Neuronal stem cell (in vitro differentiated cells): Measurements from ENCODE around the gene NTN1.

Experiments used
- DNase-seq: peaks from one replicate; pipeline ENCODE4 v3.0.0-alpha.2; 2013; ENCODE audit warnings: low spot score
- H2AFZ ChIP-seq: one replicate; pipeline ENCODE4 v1.6.1; 2013; ENCODE audit warnings: mild to moderate bottlenecking, low read length, inconsistent platforms
- H2AK5ac ChIP-seq: 2 replicates; pipeline ENCODE4 v1.6.1; 2013; ENCODE audit warnings: low read depth, mild to moderate bottlenecking, inconsistent platforms, low read length, moderate library complexity, mixed read lengths
- H2BK120ac ChIP-seq: 2 replicates; pipeline ENCODE4 v1.6.1; 2013; ENCODE audit warnings: low read depth, mild to moderate bottlenecking, inconsistent platforms, low read length, moderate library complexity, mixed read lengths
- H2BK12ac ChIP-seq: one replicate; pipeline ENCODE4 v1.6.1; 2013; ENCODE audit warnings: low read length, inconsistent platforms
- H2BK15ac ChIP-seq: 2 replicates; pipeline ENCODE4 v1.6.1; 2013; ENCODE audit warnings: mild to moderate bottlenecking, low read length, inconsistent platforms, mixed read lengths
- H2BK5ac ChIP-seq: one replicate; pipeline ENCODE4 v1.6.1; 2013; ENCODE audit warnings: inconsistent platforms, mild to moderate bottlenecking, low read length, moderate library complexity
- H3K14ac ChIP-seq: one replicate; pipeline ENCODE4 v1.6.1; 2013; ENCODE audit warnings: low read length, inconsistent platforms
- H3K18ac ChIP-seq: 2 replicates; pipeline ENCODE4 v1.6.1; 2013; ENCODE audit warnings: low read length, inconsistent platforms
- H3K23ac ChIP-seq: 2 replicates; pipeline ENCODE4 v1.6.1; 2013; ENCODE audit warnings: low read depth, mild to moderate bottlenecking, mixed read lengths, low read length, inconsistent platforms; ENCODE audit not compliant: poor library complexity
- H3K27ac ChIP-seq: replicated peaks from 3 replicates; pipeline ENCODE4 v1.5.1; 2013; ENCODE audit warnings: low read length, inconsistent platforms
- H3K27me3 ChIP-seq, 3 experiments: 2 replicates each; pipeline ENCODE4 v1.6.1; 2013; ENCODE audit warnings: low read length in 3 of 3, mild to moderate bottlenecking in 2 of 3, inconsistent platforms in 1 of 3, low read depth in 1 of 3, mixed read lengths in 1 of 3, moderate library complexity in 1 of 3; ENCODE audit not compliant: control insufficient read depth in 3 of 3, insufficient read depth in 3 of 3
- H3K36me3 ChIP-seq, 2 donors: replicated peaks in 1 of 2; 2 replicates each; pipeline ENCODE4 v1.6.1; 2013; ENCODE audit warnings: low read length in 2 of 2; ENCODE audit not compliant: control insufficient read depth in 2 of 2, insufficient read depth in 2 of 2
- H3K4ac ChIP-seq: 2 replicates; pipeline ENCODE4 v1.6.1; 2013; ENCODE audit warnings: inconsistent platforms, mild to moderate bottlenecking, low read length, moderate library complexity
- H3K4me1 ChIP-seq, 2 donors: 1 replicate in 1 of 2; 2 replicates in 1 of 2; pipeline ENCODE4 v1.6.1; 2013; ENCODE audit warnings: low read length in 2 of 2, low read depth in 1 of 2; ENCODE audit not compliant: control insufficient read depth in 2 of 2, insufficient read depth in 1 of 2
- H3K4me2 ChIP-seq: one replicate; pipeline ENCODE4 v1.6.1; 2013; ENCODE audit warnings: mild to moderate bottlenecking, low read length, inconsistent platforms; ENCODE audit not compliant: insufficient read depth, poor library complexity, severe bottlenecking
- H3K4me3 ChIP-seq, 2 donors: 2 replicates each; pipeline ENCODE4 v1.5.1; 2013; ENCODE audit warnings: low read length in 2 of 2, mild to moderate bottlenecking in 2 of 2, inconsistent platforms in 1 of 2, moderate library complexity in 1 of 2
- H3K79me1 ChIP-seq: one replicate; pipeline ENCODE4 v1.6.1; 2013; ENCODE audit warnings: low read depth, mild to moderate bottlenecking, inconsistent platforms, low read length, moderate library complexity
- H3K9ac ChIP-seq: one replicate; pipeline ENCODE4 v1.6.1; 2013; ENCODE audit warnings: mild to moderate bottlenecking, low read depth, low read length, inconsistent platforms; ENCODE audit not compliant: poor library complexity
- H3K9me3 ChIP-seq, 2 donors: replicated peaks in 1 of 2; 2 replicates each; pipeline versions ENCODE3 to v1.6.1; 2013; ENCODE audit warnings: low read length in 2 of 2, mild to moderate bottlenecking in 2 of 2, inconsistent platforms in 1 of 2, low read depth in 1 of 2, mixed read lengths in 1 of 2, moderate library complexity in 1 of 2; ENCODE audit not compliant: control insufficient read depth in 2 of 2, insufficient read depth in 1 of 2
- H4K8ac ChIP-seq: one replicate; pipeline ENCODE4 v1.6.1; 2013; ENCODE audit warnings: low read depth, mild to moderate bottlenecking, inconsistent platforms, low read length, moderate library complexity
- H4K91ac ChIP-seq: one replicate; pipeline ENCODE4 v1.6.1; 2013; ENCODE audit warnings: low read length, low read depth, mild to moderate bottlenecking, inconsistent platforms; ENCODE audit not compliant: poor library complexity
- WGBS, 2 donors: extraction: QIAGEN DNeasy Blood & Tissue Kit; methylation state at CpG; one replicate each; pipeline ENCODE4 v1.1.7; 2013; ENCODE audit warnings: missing lambda C conversion rate in 2 of 2, mixed read lengths in 1 of 2; ENCODE audit not compliant: insufficient read length in 2 of 2, insufficient replicate concordance in 1 of 2; ENCODE audit errors: extremely low coverage in 2 of 2; 5-methylcytosine and 5-hydroxymethylcytosine counted together

NTN1 gene

DNA sequence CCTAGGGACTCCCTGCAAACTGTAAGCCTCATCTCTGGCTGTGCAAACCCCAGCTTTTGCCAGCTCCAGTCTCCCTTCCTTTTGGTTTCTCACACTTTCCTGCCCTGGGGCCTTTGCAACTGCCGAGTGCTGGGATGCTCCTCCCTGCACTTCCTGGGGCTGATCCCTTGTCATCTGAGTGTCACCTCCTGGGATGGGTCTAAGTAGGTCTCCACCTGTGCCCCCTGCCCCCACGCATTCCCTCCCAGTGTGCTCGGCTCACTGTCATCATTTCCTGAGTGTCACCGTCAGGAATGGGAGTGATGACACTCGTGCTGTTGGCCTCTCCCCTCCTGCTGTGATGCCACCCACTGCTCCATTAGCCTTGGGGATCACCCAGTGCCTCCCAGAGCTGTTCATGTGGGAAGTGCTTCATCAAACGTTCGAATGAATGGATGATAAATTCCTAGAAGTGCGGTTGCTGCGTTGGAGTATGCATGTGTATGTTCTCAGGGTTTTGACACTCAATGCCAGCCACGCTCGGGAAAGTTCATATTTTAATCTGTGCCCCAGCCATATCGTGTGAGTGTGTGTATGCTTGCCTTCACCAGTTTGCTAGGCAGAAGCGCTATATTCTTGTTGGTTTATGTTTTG, 189.9 kb downstream of the NTN1 start:
- H2BK12ac ChIP-seq: no peak overlapping the region
- H3K4me2 ChIP-seq: no peak overlapping the region
- H3K36me3 ChIP-seq: no peaks in the 10 kb centered on the region
- H3K23ac ChIP-seq: no peak overlapping the region
- no peak overlapping the region for H3K14ac ChIP-seq
- no peak overlapping the region for H4K91ac ChIP-seq
- DNase-seq: no peak
- H2AK5ac ChIP-seq: no peak overlapping the region
- peaks cover 4 to 12% of the 10 kb centered on the region in 2 donors for H3K9me3 ChIP-seq
- no peaks in the 10 kb centered on the region for H3K79me1 ChIP-seq
- peaks cover 0 to 4% of the 10 kb centered on the region in 2 donors for H3K4me1 ChIP-seq
- H3K18ac ChIP-seq: no peak overlapping the region
- no peak overlapping the region for H4K8ac ChIP-seq
- no peak overlapping the region for H3K9ac ChIP-seq
- no CpG with 5 or more reads among the region's 13 CpGs for WGBS, 2 donors
- H2BK5ac ChIP-seq: no peak overlapping the region
- H2BK120ac ChIP-seq: no peak overlapping the region
- H3K4me3 ChIP-seq: no peak overlapping the region
- no peak overlapping the region for H2BK15ac ChIP-seq
- no peak overlapping the region for H2AFZ ChIP-seq
- H3K27ac ChIP-seq: no peak overlapping the region
- peaks cover 0 to 45% (median 0%) of the 10 kb centered on the region in 3 experiments for H3K27me3 ChIP-seq
- H3K4ac ChIP-seq: no peak overlapping the region

DNA sequence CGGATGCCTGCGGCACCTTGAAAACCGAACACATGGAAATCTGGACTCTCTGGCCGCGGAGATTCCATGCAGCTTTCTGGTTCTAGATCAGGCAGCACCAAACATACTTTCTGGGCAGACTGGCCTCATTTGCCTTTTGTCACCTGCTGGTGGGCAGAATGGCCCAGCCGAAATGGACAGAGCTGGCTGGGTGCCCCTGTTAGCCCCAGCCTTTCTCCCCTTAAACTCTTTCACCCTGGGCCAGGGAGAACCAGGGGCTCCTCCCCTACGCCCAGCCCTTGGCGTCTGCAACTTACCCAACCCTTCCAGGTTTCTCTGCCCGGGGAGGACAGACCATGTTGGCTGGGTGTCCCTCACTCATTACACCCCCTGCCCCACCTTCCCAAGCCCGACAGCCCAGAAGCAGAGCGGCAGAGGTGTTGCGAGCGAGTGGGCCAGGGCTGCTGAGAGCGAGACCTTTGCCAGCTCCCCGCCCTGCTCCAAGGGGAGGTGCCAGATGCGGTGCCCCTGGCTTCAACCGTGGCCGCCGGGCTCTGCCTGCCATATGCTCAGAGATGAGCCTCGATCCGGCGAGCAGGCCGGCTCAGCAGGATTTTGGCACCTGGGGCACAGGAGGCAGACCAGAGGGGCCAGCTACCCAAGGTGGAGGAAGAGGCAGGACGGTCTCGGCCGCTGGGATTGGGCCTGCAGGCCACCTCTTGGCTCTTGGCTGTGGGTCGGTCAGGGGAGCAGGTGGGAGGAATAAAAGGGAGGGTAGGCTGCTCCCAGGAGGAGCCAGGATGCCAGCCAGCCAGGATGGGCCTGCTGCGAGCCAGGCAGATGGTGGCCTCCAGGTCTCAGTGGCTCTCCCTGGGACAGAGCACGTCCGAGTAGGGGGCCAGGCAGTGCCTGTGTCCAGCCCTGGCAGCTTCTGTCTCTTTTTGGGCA, 191.3 kb downstream of the NTN1 start:
- peaks cover 0 to 1% of the 10 kb centered on the region in 2 donors for H3K4me1 ChIP-seq
- H3K14ac ChIP-seq: no peak overlapping the region
- no peaks in the 10 kb centered on the region for H3K36me3 ChIP-seq
- no peak overlapping the region for H2BK5ac ChIP-seq
- H4K91ac ChIP-seq: no peak overlapping the region
- DNase-seq: no peak
- H3K79me1 ChIP-seq: no peaks in the 10 kb centered on the region
- peaks cover 0 to 52% (median 0%) of the 10 kb centered on the region in 3 experiments for H3K27me3 ChIP-seq
- no peak overlapping the region for H2AFZ ChIP-seq
- H3K9ac ChIP-seq: peak overlapping the region; percentile 12
- H2AK5ac ChIP-seq: peak overlapping the region; percentile 85
- H3K18ac ChIP-seq: peak overlapping the region; percentile 83
- H2BK15ac ChIP-seq: peak overlapping the region; percentile 66
- H2BK12ac ChIP-seq: peak overlapping the region; percentile 43
- no CpG with 5 or more reads among the region's 30 CpGs for WGBS, 2 donors
- peaks cover 6 to 14% of the 10 kb centered on the region in 2 donors for H3K9me3 ChIP-seq
- no peak overlapping the region for H3K4me2 ChIP-seq
- no peak overlapping the region for H4K8ac ChIP-seq
- H2BK120ac ChIP-seq: peak overlapping the region; percentile 84
- H3K27ac ChIP-seq: no peak overlapping the region
- no peak overlapping the region for H3K4ac ChIP-seq
- H3K4me3 ChIP-seq: no peak overlapping the region
- H3K23ac ChIP-seq: peak overlapping the region; percentile 14

DNA sequence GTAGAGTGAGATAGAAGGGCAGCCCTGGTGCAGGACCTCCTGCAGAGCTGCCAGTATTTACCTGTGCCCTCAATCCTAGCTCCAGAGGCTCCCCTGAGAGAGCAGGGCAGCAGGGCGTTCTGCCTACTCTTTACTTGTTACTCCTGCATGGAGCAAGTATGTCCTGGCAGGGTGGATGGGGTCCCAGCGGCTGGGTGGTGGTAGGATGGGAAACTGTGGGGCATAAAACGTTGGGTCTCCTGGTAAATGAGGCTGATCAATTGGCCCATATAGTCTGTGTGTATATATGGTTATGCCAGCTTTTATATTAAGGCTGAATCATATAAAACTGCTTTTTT, 192.0 kb downstream of the NTN1 start:
- no peak overlapping the region for H3K18ac ChIP-seq
- peaks cover 0 to 56% (median 0%) of the 10 kb centered on the region in 3 experiments for H3K27me3 ChIP-seq
- WGBS, 2 donors: no CpG with 5 or more reads among the region's 3 CpGs
- H2BK12ac ChIP-seq: peak overlapping the region; percentile 43
- H3K79me1 ChIP-seq: no peaks in the 10 kb centered on the region
- H3K4me3 ChIP-seq: no peak overlapping the region
- H3K9me3 ChIP-seq: peaks cover 6 to 14% of the 10 kb centered on the region in 2 donors
- no peak overlapping the region for H4K91ac ChIP-seq
- H3K9ac ChIP-seq: no peak overlapping the region
- no peaks in the 10 kb centered on the region for H3K36me3 ChIP-seq
- H2AK5ac ChIP-seq: peak overlapping the region; percentile 85
- DNase-seq: no peak
- no peak overlapping the region for H3K14ac ChIP-seq
- no peak overlapping the region for H2AFZ ChIP-seq
- no peak overlapping the region for H3K4ac ChIP-seq
- peaks cover 0 to 1% of the 10 kb centered on the region in 2 donors for H3K4me1 ChIP-seq
- peak overlapping the region; percentile 5 for H2BK15ac ChIP-seq
- H2BK120ac ChIP-seq: peak overlapping the region; percentile 58
- no peak overlapping the region for H4K8ac ChIP-seq
- H3K4me2 ChIP-seq: no peak overlapping the region
- H2BK5ac ChIP-seq: no peak overlapping the region
- H3K27ac ChIP-seq: no peak overlapping the region
- H3K23ac ChIP-seq: no peak overlapping the region

DNA sequence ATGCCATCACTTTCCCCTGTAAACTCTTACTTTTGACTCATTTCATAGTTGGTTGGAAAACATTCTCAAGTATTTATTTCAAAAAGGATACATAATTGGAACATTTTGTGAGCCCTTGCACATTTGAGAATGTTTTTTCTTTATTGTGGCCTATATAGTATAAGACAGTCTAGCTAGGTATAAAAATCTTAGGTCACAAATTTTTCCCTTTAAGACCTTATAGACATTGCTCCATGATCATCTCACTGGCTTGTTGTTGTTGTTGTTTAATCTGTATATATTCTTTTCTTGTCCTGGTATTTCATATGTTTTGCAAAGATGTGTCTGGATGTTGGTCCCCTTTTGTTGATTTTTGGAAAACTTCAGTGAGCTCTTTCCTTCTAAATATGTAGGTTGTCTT, 194.2 kb downstream of the NTN1 start:
- no peak overlapping the region for H2BK12ac ChIP-seq
- no peak overlapping the region for H4K8ac ChIP-seq
- no peak overlapping the region for H2BK120ac ChIP-seq
- H3K4me1 ChIP-seq: peaks cover 6 to 12% of the 10 kb centered on the region in 2 donors
- no peak overlapping the region for H3K4me3 ChIP-seq
- H3K18ac ChIP-seq: no peak overlapping the region
- no peaks in the 10 kb centered on the region for H3K36me3 ChIP-seq
- DNase-seq: no peak
- H3K79me1 ChIP-seq: no peaks in the 10 kb centered on the region
- no peak overlapping the region for H2BK15ac ChIP-seq
- H3K23ac ChIP-seq: no peak overlapping the region
- no peak overlapping the region for H3K14ac ChIP-seq
- H3K9ac ChIP-seq: no peak overlapping the region
- peaks cover 6 to 14% of the 10 kb centered on the region in 2 donors for H3K9me3 ChIP-seq
- peaks cover 0 to 58% (median 9%) of the 10 kb centered on the region in 3 experiments for H3K27me3 ChIP-seq
- H3K4me2 ChIP-seq: no peak overlapping the region
- H3K4ac ChIP-seq: no peak overlapping the region
- no peak overlapping the region for H2AK5ac ChIP-seq
- H4K91ac ChIP-seq: no peak overlapping the region
- H2BK5ac ChIP-seq: no peak overlapping the region
- H2AFZ ChIP-seq: no peak overlapping the region
- no peak overlapping the region for H3K27ac ChIP-seq
